GM21786 (cell line): Measurements from ENCODE around the gene MCTP2.

Source experiments
- ATAC-seq: cut with Tn5 transposase; IDR thresholded peaks from one replicate; pipeline ENCODE4 v1.9.1; 2021; ENCODE audit not compliant: unreplicated experiment

The MCTP2 gene

GRCh38 chr15:94293411-94294402 is 62.3 kb downstream of the MCTP2 start:
- no peak for ATAC-seq

- no peak for ATAC-seq
Observed at GRCh38 chr15:94294556-94294955, 63.2 kb downstream of the MCTP2 start.

- ATAC-seq, result no peak
Observed at GRCh38 chr15:94295275-94295674, 63.9 kb downstream of the MCTP2 start.

GRCh38 chr15:94296717-94297116 is 65.4 kb downstream of the MCTP2 start:
- no peak for ATAC-seq

GRCh38 chr15:94297558-94297957 is 66.2 kb downstream of the MCTP2 start:
- ATAC-seq, result no peak

GRCh38 chr15:94298364-94298763 is 67.0 kb downstream of the MCTP2 start:
- ATAC-seq, result no peak

GRCh38 chr15:94300612-94301011 is 69.3 kb downstream of the MCTP2 start:
- no peak for ATAC-seq

GRCh38 chr15:94305133-94305532 is 73.8 kb downstream of the MCTP2 start:
- ATAC-seq, result peak; percentile 55

- ATAC-seq, result peak; percentile 76
Observed at GRCh38 chr15:94306700-94307650, 75.6 kb downstream of the MCTP2 start.

GRCh38 chr15:94312946-94313345 is 81.6 kb downstream of the MCTP2 start:
- no peak for ATAC-seq

- ATAC-seq, result no peak
Observed at GRCh38 chr15:94314639-94315038, 83.3 kb downstream of the MCTP2 start.

GRCh38 chr15:94317211-94317610 is 85.8 kb downstream of the MCTP2 start:
- no peak for ATAC-seq

- ATAC-seq, result no peak
Observed at GRCh38 chr15:94322141-94322540, 90.8 kb downstream of the MCTP2 start.

- no peak for ATAC-seq
Observed at GRCh38 chr15:94323076-94323475, 91.7 kb downstream of the MCTP2 start.

GRCh38 chr15:94324117-94324826 is 92.9 kb downstream of the MCTP2 start:
- peak; percentile 86 for ATAC-seq

GRCh38 chr15:94324835-94325767 is 93.7 kb downstream of the MCTP2 start:
- no peak for ATAC-seq

- no peak for ATAC-seq
Observed at GRCh38 chr15:94327356-94327936, 96.1 kb downstream of the MCTP2 start.

GRCh38 chr15:94331731-94332130 is 100.4 kb downstream of the MCTP2 start:
- no peak for ATAC-seq

GRCh38 chr15:94335616-94336015 is 104.3 kb downstream of the MCTP2 start:
- no peak for ATAC-seq
